ENCODE data around the gene COMMD8. TPM values are rescaled to one million over a fixed set of nuclear protein-coding genes. Genes with fewer than 3 reads are reported as not detected.

Gene COMMD8
- total RNA-seq, 1 donor from 2014 or later, result 14.0 TPM

- Mint-ChIP-seq H3K36me3 (ENCODE audit: low read depth) (no peaks in the 10 kb centered on the region), H3K4me1 (peaks cover 10% of the 10 kb centered on the region), H3K4me3 (no peak overlapping the region), H3K27me3 (ENCODE audit: low read depth) (no peaks in the 10 kb centered on the region), H3K9me3 (no peaks in the 10 kb centered on the region), H3K27ac (ENCODE audit: unreplicated experiment) (no peak overlapping the region)
- no peak for DNase-seq (ENCODE audit: low read depth, low spot score)
- TF ChIP-seq CTCF (conservative IDR thresholded peaks at IDR 0.05), result no peak
These were observed 9.7 kb upstream of the COMMD8 start for GRCh38 chr4:47473141-47473750.

GRCh38 chr4:47471591-47471990 is 8.1 kb upstream of the COMMD8 start:
- Mint-ChIP-seq H3K27me3 (ENCODE audit: low read depth) (no peaks in the 10 kb centered on the region), H3K27ac (ENCODE audit: unreplicated experiment) (no peak overlapping the region), H3K4me1 (peaks cover 10% of the 10 kb centered on the region), H3K36me3 (ENCODE audit: low read depth) (no peaks in the 10 kb centered on the region), H3K9me3 (no peaks in the 10 kb centered on the region), H3K4me3 (no peak overlapping the region)
- no peak for TF ChIP-seq CTCF (conservative IDR thresholded peaks at IDR 0.05)
- no peak for DNase-seq (ENCODE audit: low read depth, low spot score)

GRCh38 chr4:47471064-47471463 is 7.6 kb upstream of the COMMD8 start:
- Mint-ChIP-seq H3K27me3 (ENCODE audit: low read depth) (no peaks in the 10 kb centered on the region), H3K36me3 (ENCODE audit: low read depth) (no peaks in the 10 kb centered on the region), H3K4me1 (peaks cover 10% of the 10 kb centered on the region), H3K4me3 (no peak overlapping the region), H3K27ac (ENCODE audit: unreplicated experiment) (no peak overlapping the region), H3K9me3 (no peaks in the 10 kb centered on the region)
- DNase-seq (ENCODE audit: low read depth, low spot score), result no peak
- peak; percentile 21 for TF ChIP-seq CTCF (conservative IDR thresholded peaks at IDR 0.05)

GRCh38 chr4:47469951-47470350 is 6.4 kb upstream of the COMMD8 start:
- H3K27ac Mint-ChIP-seq (ENCODE audit: unreplicated experiment), result no peak overlapping the region
- no peak for DNase-seq (ENCODE audit: low read depth, low spot score)
- H3K4me3 Mint-ChIP-seq, result no peak overlapping the region
- H3K4me1 Mint-ChIP-seq, result peaks cover 10% of the 10 kb centered on the region
- no peaks in the 10 kb centered on the region for H3K36me3 Mint-ChIP-seq (ENCODE audit: low read depth)
- no peak for TF ChIP-seq CTCF (conservative IDR thresholded peaks at IDR 0.05)
- H3K9me3 Mint-ChIP-seq, result no peaks in the 10 kb centered on the region
- no peaks in the 10 kb centered on the region for H3K27me3 Mint-ChIP-seq (ENCODE audit: low read depth)

- Mint-ChIP-seq H3K27me3 (ENCODE audit: low read depth) (no peaks in the 10 kb centered on the region), H3K9me3 (no peaks in the 10 kb centered on the region), H3K4me1 (peaks cover 12% of the 10 kb centered on the region), H3K36me3 (ENCODE audit: low read depth) (no peaks in the 10 kb centered on the region), H3K27ac (ENCODE audit: unreplicated experiment) (no peak overlapping the region), H3K4me3 (no peak overlapping the region)
- no peak for TF ChIP-seq CTCF (conservative IDR thresholded peaks at IDR 0.05)
- DNase-seq (ENCODE audit: low read depth, low spot score), result no peak
These were observed 5.3 kb upstream of the COMMD8 start for GRCh38 chr4:47468706-47469365.
